IMR-90 (cell line): ENCODE results near the gene CRTAP. TPM values are rescaled to one million over a fixed set of nuclear protein-coding genes. Genes with fewer than 3 reads are reported as not detected.

Experiments used
- ATAC-seq: fragments of 200-7000 bp; cut with Tn5 transposase; 2 replicates; pipeline ENCODE4 v1.9.1; 2020; ENCODE audit warnings: low read depth, mild to moderate bottlenecking, moderate library complexity
- BruUV-seq: library from RNA; stranded (reverse); fragments of 400-500 nt; replicated peaks from 2 replicates; lab custom pipeline; 2021; lab: Mats Ljungman, UMichigan
- CTCF ChIA-PET: fragments of 300-600 bp; formaldehyde crosslinking; extraction: SDS; loops from one replicate; lab custom pipeline; 2021; ENCODE audit warnings: antibody characterized with exemption; lab: Yijun Ruan, JAX
- POLR2A ChIA-PET: fragments of 300-600 bp; sonication (Branson Sonifier 250); formaldehyde crosslinking; loops from one replicate; lab custom pipeline; 2022; ENCODE audit warnings: antibody characterized with exemption; ENCODE audit not compliant: unreplicated experiment; lab: Charles Lee
- DNase-seq: peaks from one replicate; pipeline ENCODE4 v3.0.0; 2013
- H2AFZ ChIP-seq: replicated peaks from 2 replicates; pipeline ENCODE3; 2013; ENCODE audit warnings: low read length, mild to moderate bottlenecking; ENCODE audit not compliant: poor library complexity
- H2AK5ac ChIP-seq: 2 replicates; pipeline ENCODE4 v1.6.1; 2013; ENCODE audit warnings: low read depth, low read length, inconsistent platforms
- H2AK9ac ChIP-seq: replicated peaks from 2 replicates; pipeline ENCODE3; 2013; ENCODE audit warnings: mild to moderate bottlenecking, low read depth, low read length, moderate library complexity; ENCODE audit not compliant: poor library complexity
- H2BK120ac ChIP-seq: 2 replicates; pipeline ENCODE4 v1.6.1; 2013; ENCODE audit warnings: low read depth, low read length, inconsistent platforms
- H2BK15ac ChIP-seq: 3 replicates; pipeline ENCODE4 v1.6.1; 2013; ENCODE audit warnings: low read depth, low read length, inconsistent platforms
- H2BK20ac ChIP-seq: 2 replicates; pipeline ENCODE4 v1.6.1; 2013; ENCODE audit warnings: low read depth, mild to moderate bottlenecking, inconsistent platforms, low read length, moderate library complexity
- H2BK5ac ChIP-seq: 2 replicates; pipeline ENCODE4 v1.6.1; 2013; ENCODE audit warnings: mild to moderate bottlenecking, low read depth, low read length, inconsistent platforms; ENCODE audit not compliant: poor library complexity, severe bottlenecking
- H3K14ac ChIP-seq: replicated peaks from 2 replicates; pipeline ENCODE4 v1.6.1; 2013; ENCODE audit warnings: low read depth, low read length, inconsistent platforms
- H3K18ac ChIP-seq: 2 replicates; pipeline ENCODE4 v1.6.1; 2013; ENCODE audit warnings: low read depth, low read length, control low read depth
- H3K23ac ChIP-seq: 2 replicates; pipeline ENCODE4 v1.6.1; 2013; ENCODE audit warnings: low read depth, low read length, inconsistent platforms
- H3K27ac ChIP-seq: 2 replicates; pipeline ENCODE4 v1.5.1; 2013; ENCODE audit warnings: mild to moderate bottlenecking, control low read depth, low read length; ENCODE audit not compliant: insufficient read depth
- H3K27me3 ChIP-seq: 2 replicates; pipeline ENCODE4 v1.6.1; 2013; ENCODE audit warnings: low read length; ENCODE audit not compliant: control insufficient read depth, insufficient read depth
- H3K36me3 ChIP-seq: 2 replicates; pipeline ENCODE4 v1.6.1; 2013; ENCODE audit warnings: low read length, mixed read lengths; ENCODE audit not compliant: control insufficient read depth, insufficient read depth
- H3K4ac ChIP-seq: 2 replicates; pipeline ENCODE4 v1.6.1; 2013; ENCODE audit warnings: low read depth, low read length, inconsistent platforms
- H3K4me1 ChIP-seq: 2 replicates; pipeline ENCODE4 v1.6.1; 2013; ENCODE audit warnings: low read length, mixed read lengths; ENCODE audit not compliant: control insufficient read depth, insufficient read depth
- H3K4me2 ChIP-seq: 2 replicates; pipeline ENCODE4 v1.6.1; 2013; ENCODE audit warnings: low read depth, mild to moderate bottlenecking, control low read depth, low read length, moderate library complexity
- H3K4me3 ChIP-seq: 2 replicates; pipeline ENCODE4 v1.5.1; 2013; ENCODE audit warnings: low read depth, mild to moderate bottlenecking, control low read depth, low read length, moderate library complexity; ENCODE audit not compliant: insufficient read depth
- H3K56ac ChIP-seq: 2 replicates; pipeline ENCODE4 v1.6.1; 2013; ENCODE audit warnings: low read length, inconsistent platforms; ENCODE audit not compliant: insufficient read depth; ENCODE audit errors: extremely low read depth
- H3K79me1 ChIP-seq, 2 experiments: 2 replicates each; pipeline ENCODE4 v1.6.1; 2013; ENCODE audit warnings: low read length in 2 of 2, inconsistent platforms in 1 of 2, low read depth in 1 of 2
- H3K9ac ChIP-seq: 2 replicates; pipeline ENCODE4 v1.6.1; 2013; ENCODE audit warnings: low read depth, low read length, control low read depth
- H3K9me1 ChIP-seq: 2 replicates; pipeline ENCODE4 v1.6.1; 2013; ENCODE audit warnings: low read length, inconsistent platforms; ENCODE audit not compliant: insufficient read depth
- H3K9me3 ChIP-seq: 2 replicates; pipeline ENCODE4 v1.6.1; 2013; ENCODE audit warnings: low read length; ENCODE audit not compliant: control insufficient read depth, insufficient read depth
- H4K20me1 ChIP-seq: 2 replicates; pipeline ENCODE4 v1.6.1; 2013; ENCODE audit warnings: low read length, inconsistent platforms; ENCODE audit not compliant: insufficient read depth
- H4K5ac ChIP-seq: 2 replicates; pipeline ENCODE4 v1.6.1; 2013; ENCODE audit warnings: mild to moderate bottlenecking, low read depth, low read length, control low read depth
- H4K8ac ChIP-seq, 2 experiments: 2 replicates each; pipeline ENCODE4 v1.6.1; 2013; ENCODE audit warnings: low read depth in 2 of 2, low read length in 2 of 2, control low read depth in 1 of 2, inconsistent platforms in 1 of 2
- H4K91ac ChIP-seq: 2 replicates; pipeline ENCODE4 v1.6.1; 2013; ENCODE audit warnings: low read depth, low read length, inconsistent platforms; ENCODE audit not compliant: insufficient read depth
- BHLHE40 ChIP-seq: fragments of 150-350 bp; IDR thresholded peaks from 2 replicates; pipeline ENCODE4 v1.6.1; 2016; ENCODE audit warnings: mild to moderate bottlenecking, low read depth, low read length
- CEBPB ChIP-seq: IDR thresholded peaks from 2 replicates; pipeline ENCODE4 v1.6.1; 2012; ENCODE audit warnings: low read depth, low read length, improper control_type of control experiment
- CHD1 ChIP-seq: IDR thresholded peaks from 2 replicates; pipeline ENCODE4 v1.6.1; 2012; ENCODE audit warnings: low read depth, low read length, improper control_type of control experiment
- CTCF ChIP-seq: conservative IDR thresholded peaks from 2 replicates; pipeline ENCODE4 v1.5.1; 2012; ENCODE audit warnings: mild to moderate bottlenecking, low read depth, low read length, improper control_type of control experiment
- ELK1 ChIP-seq: fragments of 150-350 bp; IDR thresholded peaks from 2 replicates; pipeline ENCODE4 v1.6.1; 2016; ENCODE audit warnings: low read depth, mild to moderate bottlenecking, low read length, moderate library complexity, borderline replicate concordance
- FOS ChIP-seq: fragments of 150-350 bp; IDR thresholded peaks from 2 replicates; pipeline ENCODE4 v1.6.1; 2016; ENCODE audit warnings: low read depth, low read length
- MAFK ChIP-seq: IDR thresholded peaks from 2 replicates; pipeline ENCODE4 v1.6.1; 2012; ENCODE audit warnings: low read depth, low read length, improper control_type of control experiment
- MAZ ChIP-seq: IDR thresholded peaks from 2 replicates; pipeline ENCODE4 v1.6.1; 2012; ENCODE audit warnings: low read depth, mild to moderate bottlenecking, low read length, improper control_type of control experiment, moderate library complexity, borderline replicate concordance
- MXI1 ChIP-seq: IDR thresholded peaks from 2 replicates; pipeline ENCODE4 v1.6.1; 2012; ENCODE audit warnings: low read depth, mild to moderate bottlenecking, low read length, moderate library complexity, borderline replicate concordance
- POLR2A ChIP-seq: IDR thresholded peaks from 2 replicates; pipeline ENCODE4 v1.6.1; 2012; ENCODE audit warnings: mild to moderate bottlenecking, low read depth, low read length
- RAD21 ChIP-seq: IDR thresholded peaks from 2 replicates; pipeline ENCODE4 v1.6.1; 2012; ENCODE audit warnings: low read length, improper control_type of control experiment
- RCOR1 ChIP-seq: IDR thresholded peaks from 2 replicates; pipeline ENCODE4 v1.6.1; 2012; ENCODE audit warnings: mild to moderate bottlenecking, low read length, improper control_type of control experiment; ENCODE audit not compliant: insufficient replicate concordance
- RFX5 ChIP-seq: IDR thresholded peaks from 2 replicates; pipeline ENCODE4 v1.8.0; 2012; ENCODE audit warnings: low read depth, mild to moderate bottlenecking, low read length, moderate library complexity
- SMC3 ChIP-seq: fragments of 150-350 bp; IDR thresholded peaks from 2 replicates; pipeline ENCODE4 v1.6.1; 2016; ENCODE audit warnings: low read depth, mild to moderate bottlenecking, antibody characterized with exemption, low read length, moderate library complexity
- USF2 ChIP-seq: fragments of 150-350 bp; IDR thresholded peaks from 2 replicates; pipeline ENCODE4 v1.6.1; 2017; ENCODE audit warnings: mild to moderate bottlenecking, antibody characterized with exemption, low read length, low read depth
- WGBS, 2 experiments: methylation state at CpG; one replicate each; pipeline versions ENCODE4 v1.1.5 to v1.1.7; 2013; ENCODE audit warnings: missing lambda C conversion rate in 2 of 2; ENCODE audit not compliant: insufficient read length in 1 of 2; ENCODE audit errors: extremely low coverage in 2 of 2; 5-methylcytosine and 5-hydroxymethylcytosine counted together
- dilution Hi-C: fragments of 300-500 bp; cut with HindIII; formaldehyde crosslinking; loops from one replicate; pipeline ENCODE4 v1.14.3; 2018; ENCODE audit warnings: low sequenced_read_pairs; ENCODE audit not compliant: unreplicated experiment
- in situ Hi-C: fragments of 300-500 bp; cut with MboI; formaldehyde crosslinking; loops from 3 replicates; pipeline ENCODE4 v1.14.3; 2019; ENCODE audit warnings: low sequenced_read_pairs, inconsistent platforms, mixed read lengths
- intact Hi-C: fragments of 100-400 bp; cut with micrococcal nuclease; formaldehyde crosslinking; loops from 2 replicates; pipeline ENCODE4 v1.10.0; 2022
- polyA plus RNA-seq, 3 experiments: library from polyadenylated mRNA; depleted of rRNA; stranded (reverse); fragments of >200 nt; gene quantifications; 2 replicates each; pipeline ENCODE4 v1.2.3, GENCODE V29; 2012; ENCODE audit warnings: low replicate concordance in 1 of 3
- total RNA-seq: library from RNA; depleted of rRNA; stranded (reverse); fragments of >200 nt; gene quantifications from 2 replicates; pipeline ENCODE4 v1.2.3, GENCODE V29; 2012

CRTAP gene
- total and polyA plus RNA-seq, 2 of the 4 experiments (the other 2 are of a cell fraction), result 108 to 205 TPM

- CTCF ChIA-PET, result no interaction called here
- Histone ChIP-seq H3K9ac (no peak overlapping the region), H3K27ac (no peak overlapping the region), H4K91ac (no peak overlapping the region), H3K14ac (no peak overlapping the region), H3K9me3 (no peaks in the 10 kb centered on the region), H3K79me1 (peaks cover 14 to 48% of the 10 kb centered on the region in 2 experiments), H3K36me3 (peaks cover 6% of the 10 kb centered on the region; the same call in 1 of the 2 replicates), H3K56ac (no peak overlapping the region), H2AFZ (no peak overlapping the region), H3K4me3 (no peak overlapping the region), H3K27me3 (no peaks in the 10 kb centered on the region), H3K18ac (no peak overlapping the region), H3K4ac (no peak overlapping the region), H2AK9ac (no peak overlapping the region), H4K20me1 (peaks cover 26% of the 10 kb centered on the region; the same call in 1 of the 2 replicates), H3K4me1 (no peaks in the 10 kb centered on the region), H4K8ac (no peak overlapping the region), H3K9me1 (peaks cover 7% of the 10 kb centered on the region; the same call in 1 of the 2 replicates), H2AK5ac (no peak overlapping the region), H2BK120ac (no peak overlapping the region), H2BK5ac (no peak overlapping the region), H2BK15ac (no peak overlapping the region), H3K4me2 (no peak overlapping the region), H3K23ac (no peak overlapping the region), H4K5ac (no peak overlapping the region), H2BK20ac (no peak overlapping the region)
- in situ Hi-C loops, result no loop called here
- ATAC-seq (no peak), DNase-seq (no peak)
- intact Hi-C loops, result loop anchor here (10.0 kb wide), 1 partner anchor 342 kb away; no protein-coding TSS in a partner anchor
- dilution Hi-C loops, result no loop called here
- BruUV-seq, result no TSS peak
- no peak for TF ChIP-seq BHLHE40
- TF ChIP-seq RCOR1, result no peak
- no peak for TF ChIP-seq USF2
- no peak for TF ChIP-seq RFX5
- no peak for TF ChIP-seq SMC3
- TF ChIP-seq MXI1, result no peak
- TF ChIP-seq CEBPB, result no peak
- no peak for TF ChIP-seq CTCF
- TF ChIP-seq RAD21, result no peak
- TF ChIP-seq CHD1, result no peak
- no peak for TF ChIP-seq ELK1
- no peak for TF ChIP-seq MAFK
- no peak for TF ChIP-seq MAZ
- no peak for TF ChIP-seq POLR2A
- TF ChIP-seq FOS, result no peak
- WGBS, 2 experiments, result no CpG with 5 or more reads among the region's 8 CpGs
- POLR2A ChIA-PET, result no interaction called here
Observed at GRCh38 chr3:33076952-33077351, 36.9 kb upstream of the CRTAP start.
